CD4-positive, alpha-beta T cell (primary cell): ENCODE data around the gene IGLL5. TPM values are rescaled to one million over a fixed set of nuclear protein-coding genes. Genes with fewer than 3 reads are reported as not detected.

Source experiments
- ATAC-seq: fragments of 200-7000 bp; cut with Tn5 transposase; one replicate; pipeline ENCODE4 v1.10.0; 2022; ENCODE audit warnings: mild to moderate bottlenecking; ENCODE audit not compliant: poor library complexity
- CTCF ChIA-PET: fragments of 350-600 bp; sonication (Branson Sonifier 250); formaldehyde crosslinking; loops from one replicate; lab custom pipeline; 2021; ENCODE audit warnings: antibody characterized with exemption, inconsistent platforms; lab: Charles Lee
- POLR2A ChIA-PET: fragments of 350-600 bp; sonication (Branson Sonifier 250); formaldehyde crosslinking; loops from one replicate; lab custom pipeline; 2021; ENCODE audit warnings: antibody characterized with exemption, inconsistent platforms; lab: Charles Lee
- DNase-seq, 14 experiments: peaks; one replicate each; pipeline ENCODE4 v3.0.0-alpha.2; 2013 to 2020; ENCODE audit warnings: mixed read lengths in 2 of 14
- H3K27ac ChIP-seq, 2 donors: one replicate each; pipeline versions ENCODE4 v1.5.1 to v1.7.0; 2013; ENCODE audit warnings: low read length in 2 of 2, low read depth in 1 of 2, mild to moderate bottlenecking in 1 of 2
- H3K27me3 ChIP-seq, 2 experiments: 1 replicate in 1 of 2; 2 replicates in 1 of 2; pipeline versions ENCODE4 v1.6.1 to v1.7.0; 2013; ENCODE audit warnings: low read length in 2 of 2, control low read depth in 1 of 2, mild to moderate bottlenecking in 1 of 2, moderate library complexity in 1 of 2; ENCODE audit not compliant: insufficient read depth in 2 of 2, control insufficient read depth in 1 of 2
- H3K36me3 ChIP-seq: one replicate; pipeline ENCODE4 v1.6.1; 2013; ENCODE audit warnings: low read length, control low read depth; ENCODE audit not compliant: insufficient read depth
- H3K4me1 ChIP-seq: one replicate; pipeline ENCODE4 v1.6.1; 2013; ENCODE audit warnings: low read length, control low read depth; ENCODE audit not compliant: insufficient read depth
- H3K4me3 ChIP-seq: one replicate; pipeline ENCODE4 v1.5.1; 2013; ENCODE audit warnings: mild to moderate bottlenecking, low read length, moderate library complexity
- H3K9me3 ChIP-seq, 2 experiments: 1 replicate in 1 of 2; 2 replicates in 1 of 2; pipeline versions ENCODE4 v1.6.1 to v1.7.0; 2013; ENCODE audit warnings: low read length in 2 of 2, mild to moderate bottlenecking in 2 of 2, control low read depth in 1 of 2, moderate library complexity in 1 of 2; ENCODE audit not compliant: control insufficient read depth in 1 of 2, insufficient read depth in 1 of 2
- H3K27ac Mint-ChIP-seq: one replicate; pipeline ENCODE4 v1.8.0; 2020; ENCODE audit warnings: mixed read lengths
- H3K27me3 Mint-ChIP-seq: one replicate; pipeline ENCODE4 v1.8.0; 2021; ENCODE audit warnings: mixed read lengths
- H3K36me3 Mint-ChIP-seq: one replicate; pipeline ENCODE4 v1.8.0; 2021; ENCODE audit warnings: low read depth, mixed read lengths
- H3K4me1 Mint-ChIP-seq: one replicate; pipeline ENCODE4 v1.8.0; 2021; ENCODE audit warnings: low read depth, mixed read lengths
- H3K4me3 Mint-ChIP-seq: one replicate; pipeline ENCODE4 v1.8.0; 2020; ENCODE audit warnings: mild to moderate bottlenecking, mixed read lengths
- H3K9me3 Mint-ChIP-seq: one replicate; pipeline ENCODE4 v1.8.0; 2020; ENCODE audit warnings: mixed read lengths
- CTCF ChIP-seq: fragments of 200-600 bp; IDR thresholded peaks from one replicate; pipeline ENCODE4 v1.8.0; 2022; ENCODE audit warnings: antibody characterized with exemption, mild to moderate bottlenecking
- intact Hi-C, 2 experiments: fragments of 100-400 bp; cut with DNase I in 1 of 2; cut with micrococcal nuclease in 1 of 2; formaldehyde crosslinking; loops; one replicate each; pipeline versions ENCODE4 v1.15.1 to v1.9.0; 2023 to 2025; cut with DNase I, micrococcal nuclease
- total RNA-seq, 174 experiments: library from RNA in 2 of 174; stranded (reverse) in 2 of 174; gene quantifications; one replicate each; pipeline ENCODE4 v1.2.3 and lab custom pipeline; 2021 to 2026

Gene IGLL5
- total RNA-seq, 2 experiments from 2014 or later = not detected

DNA sequence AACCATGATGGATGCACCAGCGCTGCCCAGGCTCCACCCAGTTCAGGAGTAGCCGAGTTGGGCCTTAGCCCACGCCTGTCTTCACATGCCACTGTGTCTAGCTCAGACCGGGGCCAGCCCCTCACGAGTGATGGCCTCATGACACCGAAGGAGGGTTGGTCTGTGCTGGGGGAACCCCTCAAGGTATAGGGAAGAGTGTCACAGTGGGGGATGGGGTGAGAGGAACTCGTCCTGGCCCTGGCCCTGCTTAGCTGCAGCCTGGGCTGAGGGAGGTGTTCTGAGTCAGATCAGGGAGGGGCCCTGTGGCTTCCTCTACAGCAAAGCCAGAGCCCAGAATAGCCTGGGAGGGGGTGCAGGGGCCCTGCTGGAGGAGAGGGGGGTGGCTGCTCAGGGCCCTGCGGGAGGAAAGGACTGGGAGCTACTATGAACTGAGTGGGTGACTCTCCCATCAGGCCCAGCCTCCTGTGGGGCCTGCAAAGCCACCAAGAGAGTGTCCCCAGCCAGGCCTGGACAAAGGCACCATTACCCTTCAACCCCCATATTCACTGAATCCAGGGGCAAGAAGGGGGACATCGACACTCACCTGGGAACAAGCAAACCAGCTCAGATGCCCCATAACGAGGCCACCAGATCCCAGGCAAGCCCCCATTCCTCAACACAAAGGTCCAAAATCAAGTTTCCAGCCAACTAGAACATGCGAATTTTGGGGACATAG, 41.2 kb downstream of the IGLL5 start:
- no peak overlapping the region for H3K4me3 Mint-ChIP-seq
- H3K36me3 Mint-ChIP-seq = no peaks in the 10 kb centered on the region
- no peak for TF ChIP-seq CTCF
- Histone ChIP-seq H3K27me3 (no peaks in the 10 kb centered on the region), H3K36me3 (no peaks in the 10 kb centered on the region), H3K9me3 (no peaks in the 10 kb centered on the region), H3K4me1 (peaks cover 45% of the 10 kb centered on the region), H3K27ac (peak overlapping the region in 1 of 2 donors; percentile 22), H3K4me3 (no peak overlapping the region)
- H3K4me1 Mint-ChIP-seq = peaks cover 10% of the 10 kb centered on the region
- intact Hi-C loops = no loop called here
- ChIA-PET CTCF (no interaction called here), POLR2A (no interaction called here)
- H3K27me3 Mint-ChIP-seq = no peaks in the 10 kb centered on the region
- ATAC-seq (peak; percentile 84), DNase-seq (peak in 13 of 14 experiments; percentile 4 to 86 (median 19))
- H3K9me3 Mint-ChIP-seq = no peaks in the 10 kb centered on the region
- H3K27ac Mint-ChIP-seq = no peak overlapping the region

GRCh38 chr22:22929381-22930221, 42.0 kb downstream of the IGLL5 start:
- no peaks in the 10 kb centered on the region for H3K9me3 Mint-ChIP-seq
- ChIA-PET POLR2A (no interaction called here), CTCF (no interaction called here)
- H3K27me3 ChIP-seq = no peaks in the 10 kb centered on the region
- no peak overlapping the region for H3K27ac Mint-ChIP-seq
- H3K27me3 Mint-ChIP-seq = no peaks in the 10 kb centered on the region
- no peak overlapping the region for H3K4me3 Mint-ChIP-seq
- intact Hi-C loops = no loop called here
- H3K4me1 Mint-ChIP-seq = peaks cover 10% of the 10 kb centered on the region
- H3K4me1 ChIP-seq = peaks cover 41% of the 10 kb centered on the region
- no peak overlapping the region for H3K4me3 ChIP-seq
- no peaks in the 10 kb centered on the region for H3K9me3 ChIP-seq
- no peak for TF ChIP-seq CTCF
- ATAC-seq (no peak), DNase-seq (peak in 2 of 14 experiments; percentile 36 to 51)
- H3K36me3 ChIP-seq = no peaks in the 10 kb centered on the region
- no peaks in the 10 kb centered on the region for H3K36me3 Mint-ChIP-seq
- H3K27ac ChIP-seq = peak overlapping the region in 1 of 2 donors; percentile 22

- Histone ChIP-seq H3K9me3 (no peaks in the 10 kb centered on the region), H3K27me3 (no peaks in the 10 kb centered on the region), H3K27ac (no peak overlapping the region), H3K4me3 (no peak overlapping the region), H3K36me3 (no peaks in the 10 kb centered on the region), H3K4me1 (peaks cover 41% of the 10 kb centered on the region)
- Mint-ChIP-seq H3K27me3 (no peaks in the 10 kb centered on the region), H3K27ac (no peak overlapping the region), H3K36me3 (no peaks in the 10 kb centered on the region), H3K9me3 (no peaks in the 10 kb centered on the region), H3K4me1 (peaks cover 10% of the 10 kb centered on the region), H3K4me3 (no peak overlapping the region)
- ATAC-seq (no peak), DNase-seq (no peak)
- intact Hi-C loops = no loop called here
- no peak for TF ChIP-seq CTCF
- CTCF ChIA-PET = no interaction called here
- POLR2A ChIA-PET = no interaction called here
Observed at GRCh38 chr22:22930222-22930497, 42.5 kb downstream of the IGLL5 start.
